CD8-positive, alpha-beta memory T cell (primary cell): Measurements from ENCODE around the gene NPIPA1. TPM values are rescaled to one million over a fixed set of nuclear protein-coding genes. Genes with fewer than 3 reads are reported as not detected.
"Not testable (repeated sequence)": the region's sequence is repeated elsewhere in the genome, so short reads cannot be mapped to it uniquely, and the experiment has no call there.

Experiments used
- CTCF ChIA-PET: fragments of 350-600 bp; sonication (Branson Sonifier 250); formaldehyde crosslinking; loops from one replicate; lab custom pipeline; 2021; ENCODE audit warnings: antibody characterized with exemption; lab: Charles Lee
- POLR2A ChIA-PET: fragments of 350-600 bp; sonication (Branson Sonifier 250); formaldehyde crosslinking; loops from one replicate; lab custom pipeline; 2021; ENCODE audit warnings: antibody characterized with exemption; lab: Charles Lee
- DNase-seq, 5 donors: peaks; one replicate each; pipeline versions ENCODE4 v3.0.0 to v3.0.0-alpha.2; 2020 to 2022; ENCODE audit warnings: mixed read lengths in 1 of 5
- H3K27ac ChIP-seq: one replicate; pipeline ENCODE4 v1.7.0; 2013; ENCODE audit warnings: low read depth, mild to moderate bottlenecking, low read length, moderate library complexity
- H3K27me3 ChIP-seq: 2 replicates; pipeline ENCODE4 v1.7.0; 2013; ENCODE audit warnings: low read length, mild to moderate bottlenecking; ENCODE audit not compliant: insufficient read depth, poor library complexity, severe bottlenecking
- H3K36me3 ChIP-seq: 2 replicates; pipeline ENCODE4 v1.7.0; 2013; ENCODE audit warnings: mild to moderate bottlenecking, low read length, moderate library complexity; ENCODE audit not compliant: insufficient read depth
- H3K4me1 ChIP-seq: 2 replicates; pipeline ENCODE4 v1.7.0; 2013; ENCODE audit warnings: mild to moderate bottlenecking, low read length, moderate library complexity; ENCODE audit not compliant: insufficient read depth
- H3K4me3 ChIP-seq: 2 replicates; pipeline ENCODE4 v1.7.0; 2013; ENCODE audit warnings: mild to moderate bottlenecking, low read length
- H3K9me3 ChIP-seq: 2 replicates; pipeline ENCODE4 v1.7.0; 2013; ENCODE audit warnings: mild to moderate bottlenecking, low read length
- H3K27ac Mint-ChIP-seq, 8 donors: one replicate each; pipeline ENCODE4 v1.8.0; 2020 to 2021; ENCODE audit warnings: mixed read lengths in 8 of 8, mild to moderate bottlenecking in 6 of 8, inconsistent platforms in 3 of 8, moderate library complexity in 3 of 8
- H3K27me3 Mint-ChIP-seq, 2 donors: one replicate each; pipeline ENCODE4 v1.8.0; 2020 to 2021; ENCODE audit warnings: mixed read lengths in 2 of 2, mild to moderate bottlenecking in 1 of 2, moderate library complexity in 1 of 2
- H3K36me3 Mint-ChIP-seq, 3 donors: one replicate each; pipeline ENCODE4 v1.8.0; 2020 to 2021; ENCODE audit warnings: mixed read lengths in 3 of 3, inconsistent platforms in 1 of 3, mild to moderate bottlenecking in 1 of 3
- H3K4me1 Mint-ChIP-seq, 3 donors: one replicate each; pipeline ENCODE4 v1.8.0; 2020 to 2021; ENCODE audit warnings: mixed read lengths in 3 of 3, inconsistent platforms in 1 of 3, mild to moderate bottlenecking in 1 of 3
- H3K4me3 Mint-ChIP-seq, 7 donors: one replicate each; pipeline ENCODE4 v1.8.0; 2020 to 2021; ENCODE audit warnings: mixed read lengths in 7 of 7, mild to moderate bottlenecking in 6 of 7, moderate library complexity in 4 of 7, inconsistent platforms in 2 of 7
- H3K9me3 Mint-ChIP-seq, 5 donors: one replicate each; pipeline ENCODE4 v1.8.0; 2020 to 2022; ENCODE audit warnings: mixed read lengths in 5 of 5, mild to moderate bottlenecking in 3 of 5, moderate library complexity in 2 of 5, inconsistent platforms in 1 of 5
- polyA plus RNA-seq: library from polyadenylated mRNA; unstranded; fragments of 300-500 nt; fragmentation: Illumina TruSeq; gene quantifications from one replicate; pipeline ENCODE4 v1.2.3, GENCODE V29; 2021
- total RNA-seq, 2 experiments: library from RNA; stranded (reverse); gene quantifications; one replicate each; pipeline ENCODE4 v1.2.3, GENCODE V29; 2021

The NPIPA1 gene
- total and polyA plus RNA-seq, 3 experiments from 2014 or later, result 4.1 to 71.0 (median 69.2) TPM

- H3K27ac ChIP-seq, H3K27me3 ChIP-seq, H3K27me3 Mint-ChIP-seq, H3K27ac Mint-ChIP-seq, H3K4me3 ChIP-seq, H3K4me1 ChIP-seq, CTCF ChIA-PET, H3K36me3 ChIP-seq, H3K4me1 Mint-ChIP-seq, H3K36me3 Mint-ChIP-seq, H3K4me3 Mint-ChIP-seq, H3K9me3 Mint-ChIP-seq, DNase-seq, POLR2A ChIA-PET, H3K9me3 ChIP-seq: not testable (repeated sequence)
Observed at GRCh38 chr16:14910833-14911629, 26.2 kb upstream of the NPIPA1 start.

GRCh38 chr16:14911954-14912353 lies 25.3 kb upstream of the NPIPA1 start:
- H3K9me3 Mint-ChIP-seq, H3K27me3 Mint-ChIP-seq: not testable (repeated sequence)

GRCh38 chr16:14912588-14912987 lies 24.7 kb upstream of the NPIPA1 start:
- H3K27ac ChIP-seq, H3K9me3 Mint-ChIP-seq, H3K27me3 Mint-ChIP-seq, H3K36me3 Mint-ChIP-seq, H3K4me3 Mint-ChIP-seq, H3K9me3 ChIP-seq, H3K27ac Mint-ChIP-seq, H3K36me3 ChIP-seq, POLR2A ChIA-PET, H3K4me1 ChIP-seq, DNase-seq, H3K27me3 ChIP-seq, CTCF ChIA-PET, H3K4me1 Mint-ChIP-seq, H3K4me3 ChIP-seq: not testable (repeated sequence)

More at GRCh38 chr16:14911954-14912353, 25.3 kb upstream of the NPIPA1 start:
- H3K4me1 Mint-ChIP-seq, H3K4me3 ChIP-seq, H3K9me3 ChIP-seq, H3K27me3 ChIP-seq, H3K27ac ChIP-seq, POLR2A ChIA-PET, H3K36me3 Mint-ChIP-seq, H3K4me1 ChIP-seq, CTCF ChIA-PET, H3K36me3 ChIP-seq, H3K27ac Mint-ChIP-seq: not testable (repeated sequence)
- peak; percentile 25 to 61 (median 40) for DNase-seq
- peak overlapping the region in 3 of 7 donors; percentile 26 to 81 (median 46) for H3K4me3 Mint-ChIP-seq

GRCh38 chr16:14918504-14918903 lies 18.7 kb upstream of the NPIPA1 start:
- H3K4me3 Mint-ChIP-seq, H3K36me3 ChIP-seq, H3K4me1 ChIP-seq, H3K27me3 Mint-ChIP-seq, H3K27ac Mint-ChIP-seq, H3K4me1 Mint-ChIP-seq, H3K4me3 ChIP-seq, H3K27ac ChIP-seq, H3K36me3 Mint-ChIP-seq, H3K9me3 Mint-ChIP-seq, CTCF ChIA-PET, H3K27me3 ChIP-seq, H3K9me3 ChIP-seq, POLR2A ChIA-PET: not testable (repeated sequence)
- peak in 1 of 5 donors; percentile 36 for DNase-seq

GRCh38 chr16:14919837-14920600 lies 17.2 kb upstream of the NPIPA1 start:
- H3K36me3 Mint-ChIP-seq, POLR2A ChIA-PET, H3K4me1 Mint-ChIP-seq, H3K4me3 ChIP-seq, H3K27ac ChIP-seq, CTCF ChIA-PET, H3K4me1 ChIP-seq, H3K36me3 ChIP-seq, H3K4me3 Mint-ChIP-seq, H3K9me3 Mint-ChIP-seq, H3K9me3 ChIP-seq, H3K27me3 ChIP-seq, H3K27me3 Mint-ChIP-seq: not testable (repeated sequence)
- peak overlapping the region in 1 of 8 donors; percentile 47 for H3K27ac Mint-ChIP-seq
- peak in 1 of 5 donors; percentile 36 for DNase-seq

GRCh38 chr16:14922285-14922684 lies 15.0 kb upstream of the NPIPA1 start:
- CTCF ChIA-PET, H3K36me3 Mint-ChIP-seq, H3K27ac Mint-ChIP-seq, H3K27me3 ChIP-seq, H3K27me3 Mint-ChIP-seq, H3K27ac ChIP-seq, H3K4me3 ChIP-seq, POLR2A ChIA-PET, H3K4me1 Mint-ChIP-seq, H3K4me1 ChIP-seq, H3K9me3 Mint-ChIP-seq, H3K4me3 Mint-ChIP-seq, H3K9me3 ChIP-seq, H3K36me3 ChIP-seq: not testable (repeated sequence)
- DNase-seq, result peak in 1 of 5 donors; percentile 10

GRCh38 chr16:14922968-14923367 lies 14.3 kb upstream of the NPIPA1 start:
- H3K4me3 Mint-ChIP-seq, H3K27ac ChIP-seq, DNase-seq, H3K4me3 ChIP-seq, H3K9me3 Mint-ChIP-seq, H3K27me3 Mint-ChIP-seq, H3K36me3 Mint-ChIP-seq, H3K4me1 Mint-ChIP-seq, CTCF ChIA-PET, H3K27me3 ChIP-seq, H3K27ac Mint-ChIP-seq, H3K36me3 ChIP-seq, H3K4me1 ChIP-seq, POLR2A ChIA-PET, H3K9me3 ChIP-seq: not testable (repeated sequence)

- H3K27ac Mint-ChIP-seq, H3K4me1 ChIP-seq, H3K9me3 Mint-ChIP-seq, CTCF ChIA-PET, POLR2A ChIA-PET, H3K9me3 ChIP-seq, H3K4me3 Mint-ChIP-seq, H3K4me3 ChIP-seq, H3K27me3 ChIP-seq, H3K4me1 Mint-ChIP-seq, H3K27me3 Mint-ChIP-seq, H3K36me3 ChIP-seq, H3K27ac ChIP-seq, H3K36me3 Mint-ChIP-seq: not testable (repeated sequence)
- peak in 1 of 5 donors; percentile 32 for DNase-seq
Observed at GRCh38 chr16:14923394-14924088, 13.7 kb upstream of the NPIPA1 start.
